GM19023 (cell line): ENCODE measurements around the gene CLIP4.
"Not testable (repeated sequence)": the region's sequence is repeated elsewhere in the genome, so short reads cannot be mapped to it uniquely, and the experiment has no call there.

Source experiments
- ATAC-seq: cut with Tn5 transposase; IDR thresholded peaks from one replicate; pipeline ENCODE4 v1.9.1; 2021; ENCODE audit warnings: mild to moderate bottlenecking, moderate library complexity; ENCODE audit not compliant: unreplicated experiment

Gene CLIP4

GRCh38 chr2:29114946-29115609 is at the start of gene CLIP4:
Gene CLIP4, plus strand, starts transcription at chr2:29115415. Its CDS starts 5,974 bp downstream, at chr2:29121389.
- peak; percentile 53 for ATAC-seq

GRCh38 chr2:29066271-29066860 is 48.8 kb upstream of the CLIP4 start:
- ATAC-seq: no peak

DNA sequence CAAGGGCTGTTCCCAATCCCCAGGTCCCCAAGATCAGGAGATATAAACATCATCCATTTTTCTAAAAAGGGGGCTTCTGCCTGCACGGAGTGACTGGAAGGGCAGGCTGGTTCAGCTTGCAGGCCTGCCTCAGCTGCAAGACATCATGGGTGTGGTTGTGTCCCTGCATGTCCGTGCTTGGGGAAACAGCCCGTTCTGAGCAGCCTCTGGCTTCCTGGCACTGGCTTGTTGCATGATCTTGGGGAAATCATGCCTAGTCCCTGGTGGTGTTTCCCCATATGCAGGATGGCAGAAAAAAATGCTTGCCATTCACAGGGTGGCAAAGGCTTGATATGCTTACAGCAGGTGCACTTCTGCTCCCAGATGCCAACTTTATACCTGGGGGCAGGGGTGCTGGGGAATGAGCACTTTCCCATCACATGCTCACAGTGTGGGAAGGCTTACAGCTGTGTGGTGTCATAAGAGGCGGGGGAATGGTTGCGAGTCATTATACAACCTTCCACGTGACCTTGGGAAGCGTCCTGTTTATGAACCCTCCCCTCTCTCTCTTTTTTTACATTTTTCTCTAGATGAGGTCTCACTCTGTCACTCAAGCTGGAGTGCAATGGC is 48.1 kb upstream of the CLIP4 start:
- no peak for ATAC-seq

DNA sequence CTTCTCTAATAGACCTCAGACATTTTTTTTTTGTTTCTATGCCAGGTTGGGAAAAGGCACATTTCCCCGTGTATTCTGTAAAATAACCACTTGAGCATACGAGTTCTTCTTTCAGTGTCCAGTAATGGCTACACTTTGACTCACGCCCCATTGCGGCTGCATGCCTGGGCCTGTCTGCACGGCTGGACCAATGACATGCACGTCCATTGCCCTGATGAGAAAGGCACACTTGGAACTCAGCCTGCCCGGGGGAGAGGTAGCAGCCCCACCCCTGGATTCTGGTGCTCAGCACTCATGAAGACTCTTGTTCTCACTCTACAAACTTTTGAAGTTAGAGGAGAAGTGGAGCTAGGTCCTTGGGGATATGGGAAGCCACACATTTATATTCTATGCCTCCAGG is 46.7 kb upstream of the CLIP4 start:
- ATAC-seq: no peak

GRCh38 chr2:29070526-29070925 is 44.7 kb upstream of the CLIP4 start:
- no peak for ATAC-seq

- no peak for ATAC-seq
These were observed 43.9 kb upstream of the CLIP4 start for GRCh38 chr2:29071032-29071975.

GRCh38 chr2:29072251-29072650 is 43.0 kb upstream of the CLIP4 start:
- no peak for ATAC-seq

GRCh38 chr2:29072971-29073725 is 42.1 kb upstream of the CLIP4 start:
- no peak for ATAC-seq

DNA sequence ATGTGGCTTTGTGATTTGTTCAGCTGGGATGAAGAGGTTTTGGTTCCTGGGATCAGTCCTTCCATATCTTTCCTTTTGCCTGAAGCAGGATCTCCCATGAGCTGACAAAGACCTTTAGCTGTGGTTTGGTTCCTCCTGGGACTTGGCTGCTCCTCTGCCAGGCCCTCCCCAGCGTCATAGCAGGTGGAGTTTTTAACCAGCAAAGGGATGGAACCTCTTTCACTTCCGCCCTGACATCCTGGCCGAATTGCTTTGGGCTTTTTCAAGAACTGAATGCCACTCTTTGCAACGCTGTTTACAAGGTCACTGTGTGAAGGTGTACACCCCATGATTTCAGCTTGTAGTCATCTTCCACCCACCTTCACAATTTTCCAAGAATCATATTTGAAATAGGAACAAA is 41.3 kb upstream of the CLIP4 start:
- ATAC-seq: no peak

GRCh38 chr2:29074411-29074810 is 40.8 kb upstream of the CLIP4 start, which contains the start of gene PCARE:
Gene PCARE, minus strand, starts transcription at chr2:29074523. Its CDS starts 262 bp downstream, at chr2:29074261.
- ATAC-seq: no peak

GRCh38 chr2:29075894-29076705 is 39.1 kb upstream of the CLIP4 start:
- ATAC-seq: no peak

- no peak for ATAC-seq
These were observed 35.3 kb upstream of the CLIP4 start for GRCh38 chr2:29079887-29080286.

DNA sequence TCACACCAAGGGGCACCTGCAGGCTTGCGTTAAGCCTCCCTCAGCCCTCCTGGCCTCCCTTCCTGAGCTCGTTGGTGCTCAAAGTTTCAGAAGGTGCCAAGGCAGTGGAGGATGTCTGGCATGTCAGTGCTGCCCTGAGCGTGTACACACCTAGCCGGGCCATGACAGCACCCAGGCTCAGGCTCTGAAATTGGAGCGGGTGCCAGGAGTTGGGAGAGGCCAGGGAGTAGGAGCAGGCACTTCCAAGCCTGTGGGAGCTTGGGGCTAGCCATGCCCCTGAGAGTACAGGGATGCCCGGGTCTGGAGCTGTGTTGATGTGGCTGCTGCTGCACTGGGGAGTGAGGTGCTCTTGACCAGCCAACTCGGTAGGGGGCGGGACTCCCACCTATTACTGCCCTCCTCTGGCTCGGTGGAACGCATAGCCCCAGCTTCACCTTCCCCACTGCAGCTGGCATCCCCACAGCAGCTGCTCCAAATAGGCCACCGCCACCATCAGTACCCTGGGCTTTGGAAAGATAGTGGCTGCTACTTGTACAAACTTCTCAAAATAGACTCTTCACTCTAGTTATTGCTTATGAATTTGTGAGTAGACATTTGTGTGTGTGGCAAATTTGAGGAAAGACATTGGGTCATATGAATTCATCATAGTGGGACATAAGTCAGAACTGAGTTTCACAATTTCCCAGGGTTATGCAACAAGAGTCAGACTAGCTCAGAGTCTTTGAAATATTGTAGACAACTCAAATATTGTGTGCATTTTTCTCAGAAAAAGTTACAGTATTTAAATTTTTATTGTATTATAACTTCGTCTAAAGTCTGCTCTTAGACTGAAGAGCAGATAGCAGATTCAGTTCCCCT is 34.1 kb upstream of the CLIP4 start:
- no peak for ATAC-seq

GRCh38 chr2:29082804-29083495 is 32.3 kb upstream of the CLIP4 start:
- no peak for ATAC-seq

DNA sequence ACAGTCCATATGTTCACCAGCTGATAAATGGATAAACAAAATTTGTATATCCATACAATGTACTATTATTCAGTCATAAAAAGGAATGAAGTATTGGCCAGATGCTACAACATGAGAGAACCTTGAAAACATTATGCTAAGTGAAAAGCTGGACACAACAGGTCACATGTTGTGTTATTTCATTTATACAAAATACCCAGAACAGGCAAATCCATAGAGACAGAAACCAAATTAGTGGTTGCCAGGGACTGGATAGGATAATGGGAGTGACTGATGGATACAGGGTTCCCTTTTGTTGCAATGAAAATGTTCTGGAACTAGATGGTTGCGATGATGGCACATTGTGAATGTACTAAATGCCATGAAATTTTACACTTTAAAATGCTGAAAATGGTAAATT is 30.7 kb upstream of the CLIP4 start:
- ATAC-seq: no peak

DNA sequence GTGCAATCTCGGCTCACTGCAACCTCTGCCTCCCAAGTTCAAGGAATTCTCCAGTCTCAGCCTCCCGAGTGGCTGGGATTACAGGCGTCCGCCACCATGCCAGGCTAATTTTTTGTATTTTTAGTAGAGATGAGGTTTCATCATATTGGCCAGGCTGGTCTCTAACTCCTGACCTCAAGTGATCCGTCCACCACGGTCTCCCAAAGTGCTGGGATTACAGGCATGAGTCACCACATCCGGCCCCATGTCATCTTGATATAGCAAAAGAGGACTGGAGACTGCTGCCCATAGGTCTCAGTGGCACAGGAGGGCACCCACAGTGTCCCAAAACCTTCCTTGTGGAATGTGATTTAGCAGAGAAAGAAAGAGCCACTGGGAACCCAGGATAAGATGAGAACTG is 24.9 kb upstream of the CLIP4 start:
- ATAC-seq: not testable (repeated sequence)

- no peak for ATAC-seq
These were observed 18.2 kb upstream of the CLIP4 start for GRCh38 chr2:29096969-29097368.

- ATAC-seq: no peak
These were observed 17.6 kb upstream of the CLIP4 start for GRCh38 chr2:29097569-29097968.
